OCI-LY1 (cell line): ENCODE results near the gene AGPAT3.

Source experiments
- H2AFZ ChIP-seq: fragments of 200-600 bp; sonication (generic), shearing (Covaris generic); 2 replicates; pipeline ENCODE4 v1.6.0; 2014; ENCODE audit warnings: antibody characterized with exemption, mild to moderate bottlenecking, low read length
- H3F3A ChIP-seq: fragments of 200-600 bp; sonication (generic), shearing (Covaris generic); 2 replicates; pipeline ENCODE4 v1.6.0; 2014; ENCODE audit warnings: mild to moderate bottlenecking, antibody characterized with exemption, low read length, moderate library complexity; ENCODE audit not compliant: insufficient read depth
- H3K27ac ChIP-seq: fragments of 200-600 bp; sonication (generic); 2 replicates; pipeline ENCODE4 v1.5.1; 2014; ENCODE audit warnings: low read length, mixed run types, mild to moderate bottlenecking, low read depth; ENCODE audit not compliant: poor library complexity, severe bottlenecking
- H3K27me3 ChIP-seq: fragments of 200-600 bp; sonication (generic); 2 replicates; pipeline ENCODE4 v1.6.0; 2014; ENCODE audit warnings: antibody characterized with exemption, mild to moderate bottlenecking, low read length, moderate library complexity; ENCODE audit not compliant: insufficient read depth
- H3K36me3 ChIP-seq: fragments of 200-600 bp; sonication (generic); 2 replicates; pipeline ENCODE4 v1.6.1; 2014; ENCODE audit warnings: mild to moderate bottlenecking, antibody characterized with exemption, low read length, moderate library complexity, mixed read lengths; ENCODE audit not compliant: insufficient read depth
- H3K4me1 ChIP-seq: fragments of 200-600 bp; sonication (generic); 2 replicates; pipeline ENCODE4 v1.5.1; 2014; ENCODE audit warnings: mild to moderate bottlenecking, low read length, moderate library complexity; ENCODE audit not compliant: insufficient read depth, severe bottlenecking
- H3K4me2 ChIP-seq: fragments of 200-600 bp; sonication (generic), shearing (Covaris generic); 2 replicates; pipeline ENCODE4 v1.6.1; 2014; ENCODE audit warnings: low read length
- H3K4me3 ChIP-seq: fragments of 200-600 bp; sonication (generic); 2 replicates; pipeline ENCODE4 v1.5.1; 2014; ENCODE audit warnings: low read length, low read depth, mild to moderate bottlenecking, mixed read lengths; ENCODE audit not compliant: poor library complexity, severe bottlenecking
- H3K79me2 ChIP-seq: fragments of 200-600 bp; shearing (Covaris generic); 2 replicates; pipeline ENCODE4 v1.6.1; 2016; ENCODE audit warnings: mixed run types, low read length, mixed read lengths; ENCODE audit not compliant: insufficient read depth
- H3K9ac ChIP-seq: fragments of 200-600 bp; sonication (generic), shearing (Covaris generic); 2 replicates; pipeline ENCODE4 v1.6.1; 2014; ENCODE audit warnings: mild to moderate bottlenecking, low read length, mixed read lengths
- H3K9me2 ChIP-seq: fragments of 200-600 bp; sonication (generic), shearing (Covaris generic); 2 replicates; pipeline ENCODE4 v1.6.1; 2014; ENCODE audit warnings: low read depth, mild to moderate bottlenecking, low read length, mixed read lengths
- H3K9me3 ChIP-seq: fragments of 200-600 bp; shearing (Covaris generic); 2 replicates; pipeline ENCODE4 v1.6.1; 2014; ENCODE audit warnings: low read length, mixed read lengths
- H4K20me1 ChIP-seq: fragments of 200-600 bp; sonication (generic), shearing (Covaris generic); 2 replicates; pipeline ENCODE4 v1.6.0; 2016; ENCODE audit warnings: mild to moderate bottlenecking, low read length; ENCODE audit not compliant: insufficient read depth
- CTCF ChIP-seq: fragments of 200-600 bp; sonication (generic), shearing (Covaris generic); IDR thresholded peaks from 2 replicates; pipeline ENCODE4 v1.5.1; 2017; ENCODE audit warnings: mild to moderate bottlenecking, antibody characterized with exemption, low read length, moderate library complexity, mixed read lengths
- EZH2 ChIP-seq: fragments of 200-600 bp; sonication (generic), shearing (Covaris generic); IDR thresholded peaks from 2 replicates; pipeline ENCODE4 v1.8.0; 2017; ENCODE audit warnings: borderline replicate concordance, mixed run types, mild to moderate bottlenecking, antibody characterized with exemption, low read length, moderate library complexity, mixed read lengths

The AGPAT3 gene

GRCh38 chr21:43905726-43906455 is 40.9 kb downstream of the AGPAT3 start:
- no peaks in the 10 kb centered on the region for H3K9me3 ChIP-seq
- H3K79me2 ChIP-seq: no peaks in the 10 kb centered on the region
- no peaks in the 10 kb centered on the region for H3K9me2 ChIP-seq
- H4K20me1 ChIP-seq: no peaks in the 10 kb centered on the region
- H2AFZ ChIP-seq: no peak overlapping the region
- no peak overlapping the region for H3K27ac ChIP-seq
- H3K27me3 ChIP-seq: no peaks in the 10 kb centered on the region
- no peaks in the 10 kb centered on the region; the same call in 1 of the 2 replicates for H3F3A ChIP-seq
- TF ChIP-seq CTCF: no peak
- peaks cover 11% of the 10 kb centered on the region for H3K4me1 ChIP-seq
- no peak overlapping the region for H3K4me3 ChIP-seq
- H3K36me3 ChIP-seq: no peaks in the 10 kb centered on the region; the same call in 1 of the 2 replicates
- no peak overlapping the region for H3K9ac ChIP-seq
- H3K4me2 ChIP-seq: no peak overlapping the region

- peaks cover 12% of the 10 kb centered on the region for H3K4me1 ChIP-seq
- H3K27me3 ChIP-seq: no peaks in the 10 kb centered on the region
- peaks cover 3% of the 10 kb centered on the region; the same call in 1 of the 2 replicates for H3K36me3 ChIP-seq
- H3F3A ChIP-seq: no peaks in the 10 kb centered on the region; the same call in 1 of the 2 replicates
- H3K4me2 ChIP-seq: no peak overlapping the region
- no peak overlapping the region for H3K27ac ChIP-seq
- H3K9me2 ChIP-seq: no peaks in the 10 kb centered on the region
- H3K4me3 ChIP-seq: no peak overlapping the region
- TF ChIP-seq EZH2: no peak
- no peaks in the 10 kb centered on the region for H3K9me3 ChIP-seq
- H3K9ac ChIP-seq: no peak overlapping the region
- H4K20me1 ChIP-seq: no peaks in the 10 kb centered on the region
- no peak overlapping the region for H2AFZ ChIP-seq
- H3K79me2 ChIP-seq: no peaks in the 10 kb centered on the region
These were observed 41.8 kb downstream of the AGPAT3 start for GRCh38 chr21:43906585-43907370.

- Histone ChIP-seq H3K9ac (no peak overlapping the region), H3K9me2 (no peaks in the 10 kb centered on the region), H3K27me3 (no peaks in the 10 kb centered on the region), H2AFZ (no peak overlapping the region), H3F3A (no peaks in the 10 kb centered on the region), H3K27ac (no peak overlapping the region), H3K36me3 (peaks cover 13% of the 10 kb centered on the region; the same call in 1 of the 2 replicates), H3K4me2 (no peak overlapping the region), H3K79me2 (no peaks in the 10 kb centered on the region), H3K9me3 (0 out of 2 replicates have a peak, but pooled peaks cover under 1% of the 10 kb centered on the region), H3K4me1 (peaks cover 12% of the 10 kb centered on the region), H4K20me1 (no peaks in the 10 kb centered on the region), H3K4me3 (no peak overlapping the region)
- no peak for TF ChIP-seq CTCF
- no peak for TF ChIP-seq EZH2
These were observed 42.7 kb downstream of the AGPAT3 start for GRCh38 chr21:43907751-43908150.
